HG03521 (cell line): ENCODE results near the gene MPST.

ENCODE experiments used
- ATAC-seq: cut with Tn5 transposase; IDR thresholded peaks from one replicate; pipeline ENCODE4 v1.9.1; 2021; ENCODE audit warnings: mild to moderate bottlenecking, moderate library complexity; ENCODE audit not compliant: unreplicated experiment

Gene MPST

GRCh38 chr22:37075822-37076433 is 56.4 kb downstream of the MPST start:
- no peak for ATAC-seq

- no peak for ATAC-seq
These were observed 58.4 kb downstream of the MPST start for GRCh38 chr22:37077802-37078448.

GRCh38 chr22:37079158-37079557 is 59.6 kb downstream of the MPST start:
- no peak for ATAC-seq
